Kidney (tissue), 14 donors: ENCODE data around the gene IL10RB. TPM values are rescaled to one million over a fixed set of nuclear protein-coding genes. Genes with fewer than 3 reads are reported as not detected.

Experiments used
- DNase-seq, 5 donors: peaks; one replicate each; pipeline ENCODE4 v3.0.0-alpha.2; 2013 to 2020
- FAIRE-seq: peaks from 2 replicates; lab custom pipeline; 2012; peaks lifted over from hg19 to GRCh38; lab: Jason Lieb, UNC
- H3K27ac ChIP-seq, 2 donors: one replicate each; pipeline ENCODE4 v1.7.0; 2013; ENCODE audit warnings: low read depth in 2 of 2, low read length in 2 of 2, inconsistent platforms in 1 of 2
- H3K27me3 ChIP-seq: one replicate; pipeline ENCODE4 v1.7.1; 2013; ENCODE audit warnings: low read length, inconsistent platforms; ENCODE audit not compliant: control insufficient read depth, insufficient read depth
- H3K36me3 ChIP-seq, 3 donors: one replicate each; pipeline versions ENCODE4 v1.7.0 to v1.7.1; 2013; ENCODE audit warnings: low read length in 3 of 3, control low read depth in 1 of 3, inconsistent platforms in 1 of 3; ENCODE audit not compliant: insufficient read depth in 3 of 3, control insufficient read depth in 2 of 3
- H3K4me1 ChIP-seq, 3 donors: one replicate each; pipeline versions ENCODE4 v1.7.0 to v1.7.1; 2013; ENCODE audit warnings: low read length in 3 of 3, inconsistent platforms in 1 of 3, low read depth in 1 of 3; ENCODE audit not compliant: control insufficient read depth in 2 of 3, insufficient read depth in 2 of 3
- H3K4me3 ChIP-seq, 3 donors: one replicate each; pipeline versions ENCODE4 v1.7.0 to v1.8.1; 2013; ENCODE audit warnings: low read length in 3 of 3, control low read depth in 1 of 3, inconsistent platforms in 1 of 3
- H3K9ac ChIP-seq, 3 donors: one replicate each; pipeline versions ENCODE4 v1.7.0 to v1.7.1; 2013; ENCODE audit warnings: low read length in 3 of 3, control low read depth in 1 of 3, inconsistent platforms in 1 of 3
- H3K9me3 ChIP-seq, 3 donors: one replicate each; pipeline versions ENCODE4 v1.7.0 to v1.7.1; 2013; ENCODE audit warnings: low read length in 3 of 3, control low read depth in 1 of 3, inconsistent platforms in 1 of 3; ENCODE audit not compliant: control insufficient read depth in 2 of 3, insufficient read depth in 1 of 3
- intact Hi-C: fragments of 100-400 bp; cut with DNase I; formaldehyde crosslinking; loops from one replicate; pipeline ENCODE4 v1.11.1; 2022
- polyA plus RNA-seq: library from polyadenylated mRNA; stranded (reverse); fragments of 350-450 nt; fragmentation: Illumina TruSeq; extraction: RNeasy Lipid Tissue Mini Kit (QIAGEN cat#74804); gene quantifications from one replicate; pipeline ENCODE4 v1.2.3, GENCODE V29; 2014; ENCODE audit warnings: low read depth, low replicate concordance; ENCODE audit not compliant: insufficient read depth
- total RNA-seq: library from RNA; stranded (reverse); fragmentation: NEBNext Ultra II Directional; extraction: Animal tissue kit (Norgen Biotek cat#: 25700); gene quantifications from one replicate; pipeline ENCODE4 v1.2.1, GENCODE V29; 2021
- TF ChIP-seq, protein P1 (sequence below): IDR thresholded peaks from 3 replicates; pipeline ENCODE4 v1.5.1; 2012; ENCODE audit warnings: mild to moderate bottlenecking, moderate library complexity, borderline replicate concordance; ENCODE audit not compliant: insufficient read depth; ENCODE audit errors: extremely low read depth
- donor health status: control.
- donor health status: control.
- donor health status: control.
- donor health status: control.
- donor health status: control.
- donor health status: DM: yes; HTN: yes; CAD: no.
- donor health status: Normal renal cell carcinoma (clear cell type).

Gene IL10RB
- total and polyA plus RNA-seq, 2 donors from 2014 or later, result 21.5 to 27.3 TPM

- Histone ChIP-seq H3K9me3 (no peaks in the 10 kb centered on the region), H3K4me1 (peaks cover 0 to 8% (median 0%) of the 10 kb centered on the region in 3 donors), H3K27me3 (no peaks in the 10 kb centered on the region), H3K36me3 (no peaks in the 10 kb centered on the region), H3K9ac (peak overlapping the region in 1 of 3 donors; percentile 8), H3K4me3 (no peak overlapping the region), H3K27ac (peak overlapping the region in 1 of 2 donors; percentile 8)
- FAIRE-seq (no peak), DNase-seq (peak in 3 of 5 donors; percentile 10 to 96 (median 31))
- TF ChIP-seq, protein P1, sequence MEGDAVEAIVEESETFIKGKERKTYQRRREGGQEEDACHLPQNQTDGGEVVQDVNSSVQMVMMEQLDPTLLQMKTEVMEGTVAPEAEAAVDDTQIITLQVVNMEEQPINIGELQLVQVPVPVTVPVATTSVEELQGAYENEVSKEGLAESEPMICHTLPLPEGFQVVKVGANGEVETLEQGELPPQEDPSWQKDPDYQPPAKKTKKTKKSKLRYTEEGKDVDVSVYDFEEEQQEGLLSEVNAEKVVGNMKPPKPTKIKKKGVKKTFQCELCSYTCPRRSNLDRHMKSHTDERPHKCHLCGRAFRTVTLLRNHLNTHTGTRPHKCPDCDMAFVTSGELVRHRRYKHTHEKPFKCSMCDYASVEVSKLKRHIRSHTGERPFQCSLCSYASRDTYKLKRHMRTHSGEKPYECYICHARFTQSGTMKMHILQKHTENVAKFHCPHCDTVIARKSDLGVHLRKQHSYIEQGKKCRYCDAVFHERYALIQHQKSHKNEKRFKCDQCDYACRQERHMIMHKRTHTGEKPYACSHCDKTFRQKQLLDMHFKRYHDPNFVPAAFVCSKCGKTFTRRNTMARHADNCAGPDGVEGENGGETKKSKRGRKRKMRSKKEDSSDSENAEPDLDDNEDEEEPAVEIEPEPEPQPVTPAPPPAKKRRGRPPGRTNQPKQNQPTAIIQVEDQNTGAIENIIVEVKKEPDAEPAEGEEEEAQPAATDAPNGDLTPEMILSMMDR, result peak; percentile 10
- intact Hi-C loops, result no loop called here
Observed at GRCh38 chr21:33268737-33269441, 2.7 kb downstream of the IL10RB start.

DNA sequence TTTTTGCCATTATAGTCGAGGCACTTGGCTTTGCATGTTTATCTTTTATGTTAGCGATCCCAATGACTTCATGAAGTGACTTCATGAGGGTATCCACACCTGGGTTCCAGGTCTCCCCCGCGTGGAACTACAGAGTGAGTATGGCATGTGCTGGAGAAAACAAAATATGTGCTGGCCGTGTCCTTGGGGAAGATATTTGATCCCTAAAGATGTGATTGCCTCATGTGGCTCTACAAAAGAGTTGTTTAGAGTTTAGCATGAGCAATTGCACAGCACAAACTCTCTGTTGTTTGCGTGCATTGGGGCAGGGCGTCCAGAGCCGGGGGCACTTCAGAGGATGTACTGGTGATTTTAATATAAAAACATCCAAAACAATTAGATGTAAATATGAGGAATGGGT lies 4.8 kb downstream of the IL10RB start:
- TF ChIP-seq, protein P1, result no peak
- Histone ChIP-seq H3K27me3 (no peaks in the 10 kb centered on the region), H3K9ac (no peak overlapping the region), H3K36me3 (no peaks in the 10 kb centered on the region), H3K9me3 (no peaks in the 10 kb centered on the region), H3K4me1 (peaks cover 0 to 3% (median 0%) of the 10 kb centered on the region in 3 donors), H3K4me3 (no peak overlapping the region), H3K27ac (no peak overlapping the region)
- FAIRE-seq (no peak), DNase-seq (no peak)
- intact Hi-C loops, result no loop called here

DNA sequence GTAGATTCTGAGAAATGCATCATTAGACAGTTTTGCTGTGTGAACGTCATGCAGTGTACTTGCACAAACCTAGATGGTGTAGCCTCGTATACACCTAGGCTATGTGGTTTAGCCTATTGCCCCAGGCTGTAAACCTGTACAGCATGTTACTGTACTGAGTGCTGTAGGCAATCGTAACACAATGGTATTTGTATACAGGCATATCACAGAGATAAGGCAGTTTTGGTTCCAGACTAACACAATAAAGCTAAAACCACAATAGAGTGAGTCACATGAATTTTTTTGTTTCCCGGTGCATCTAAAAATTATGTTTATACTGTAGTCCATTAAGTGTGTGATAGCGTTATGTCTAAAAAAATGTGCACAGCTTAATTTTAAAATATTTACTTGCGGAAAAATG lies 6.9 kb downstream of the IL10RB start:
- FAIRE-seq (no peak), DNase-seq (no peak)
- Histone ChIP-seq H3K36me3 (peaks cover 0 to 3% (median 0%) of the 10 kb centered on the region in 3 donors), H3K27ac (no peak overlapping the region), H3K27me3 (no peaks in the 10 kb centered on the region), H3K9ac (no peak overlapping the region), H3K4me1 (no peaks in the 10 kb centered on the region), H3K4me3 (no peak overlapping the region), H3K9me3 (no peaks in the 10 kb centered on the region)
- intact Hi-C loops, result no loop called here
- TF ChIP-seq, protein P1, result no peak
